Suprapubic skin (tissue), 4 donors: Measurements from ENCODE around the gene CNTN4.

Experiments
- EP300 ChIP-seq: sonication (generic); formaldehyde crosslinking; IDR thresholded peaks from one replicate; pipeline ENCODE4 v1.6.1; 2017; ENCODE audit warnings: antibody characterized with exemption
- POLR2A ChIP-seq, 2 donors: fragments of 450-650 bp; IDR thresholded peaks; one replicate each; pipeline ENCODE4 v1.6.1; 2017; ENCODE audit warnings: antibody characterized with exemption in 2 of 2, mild to moderate bottlenecking in 2 of 2, moderate library complexity in 2 of 2
- POLR2AphosphoS5 ChIP-seq, 3 donors: sonication (generic); formaldehyde crosslinking; IDR thresholded peaks; one replicate each; pipeline ENCODE4 v1.6.1; 2017; ENCODE audit warnings: antibody characterized with exemption in 3 of 3
- TF ChIP-seq, protein P1 (sequence below), 2 donors: fragments of 200-600 bp in 1 of 2; fragments of 450-650 bp in 1 of 2; sonication (generic) in 1 of 2; IDR thresholded peaks; one replicate each; pipeline ENCODE4 v1.5.1; 2016 to 2019; ENCODE audit warnings: antibody characterized with exemption in 2 of 2, mild to moderate bottlenecking in 1 of 2, moderate library complexity in 1 of 2

DNA sequence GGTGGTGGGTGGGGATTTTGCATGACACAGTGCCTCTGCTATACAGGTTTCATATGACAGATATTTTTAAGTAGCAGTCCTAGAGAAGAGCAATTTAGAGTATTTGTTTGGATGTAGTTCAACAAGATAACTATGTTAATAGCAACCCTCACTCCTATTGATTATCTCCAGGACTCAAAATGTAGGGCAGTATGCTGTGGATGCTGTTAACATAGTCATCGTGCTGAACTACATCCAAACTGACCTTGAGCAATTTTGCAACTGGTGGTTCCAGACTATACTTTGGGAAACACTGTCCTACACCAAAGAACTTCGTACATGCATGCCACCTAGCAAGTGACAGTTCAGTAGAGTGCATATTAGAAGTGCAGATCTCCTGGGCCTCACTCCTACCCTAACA is 893.9 kb downstream of the CNTN4 start:
- TF ChIP-seq POLR2A (IDR thresholded peaks at IDR 0.05) (no peak), POLR2AphosphoS5 (IDR thresholded peaks at IDR 0.05) (no peak), EP300 (no peak)
- TF ChIP-seq, protein P1, sequence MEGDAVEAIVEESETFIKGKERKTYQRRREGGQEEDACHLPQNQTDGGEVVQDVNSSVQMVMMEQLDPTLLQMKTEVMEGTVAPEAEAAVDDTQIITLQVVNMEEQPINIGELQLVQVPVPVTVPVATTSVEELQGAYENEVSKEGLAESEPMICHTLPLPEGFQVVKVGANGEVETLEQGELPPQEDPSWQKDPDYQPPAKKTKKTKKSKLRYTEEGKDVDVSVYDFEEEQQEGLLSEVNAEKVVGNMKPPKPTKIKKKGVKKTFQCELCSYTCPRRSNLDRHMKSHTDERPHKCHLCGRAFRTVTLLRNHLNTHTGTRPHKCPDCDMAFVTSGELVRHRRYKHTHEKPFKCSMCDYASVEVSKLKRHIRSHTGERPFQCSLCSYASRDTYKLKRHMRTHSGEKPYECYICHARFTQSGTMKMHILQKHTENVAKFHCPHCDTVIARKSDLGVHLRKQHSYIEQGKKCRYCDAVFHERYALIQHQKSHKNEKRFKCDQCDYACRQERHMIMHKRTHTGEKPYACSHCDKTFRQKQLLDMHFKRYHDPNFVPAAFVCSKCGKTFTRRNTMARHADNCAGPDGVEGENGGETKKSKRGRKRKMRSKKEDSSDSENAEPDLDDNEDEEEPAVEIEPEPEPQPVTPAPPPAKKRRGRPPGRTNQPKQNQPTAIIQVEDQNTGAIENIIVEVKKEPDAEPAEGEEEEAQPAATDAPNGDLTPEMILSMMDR (IDR thresholded peaks at IDR 0.05) = no peak
